Uterine smooth muscle cell (primary cell): ENCODE measurements around the gene TTC12. TPM values are rescaled to one million over a fixed set of nuclear protein-coding genes. Genes with fewer than 3 reads are reported as not detected.

Experiments
- total RNA-seq: library from RNA; depleted of rRNA; stranded (reverse); fragments of >200 nt; gene quantifications from 2 replicates; pipeline ENCODE4 v1.2.3, GENCODE V29; 2014

TTC12 gene, protein sequence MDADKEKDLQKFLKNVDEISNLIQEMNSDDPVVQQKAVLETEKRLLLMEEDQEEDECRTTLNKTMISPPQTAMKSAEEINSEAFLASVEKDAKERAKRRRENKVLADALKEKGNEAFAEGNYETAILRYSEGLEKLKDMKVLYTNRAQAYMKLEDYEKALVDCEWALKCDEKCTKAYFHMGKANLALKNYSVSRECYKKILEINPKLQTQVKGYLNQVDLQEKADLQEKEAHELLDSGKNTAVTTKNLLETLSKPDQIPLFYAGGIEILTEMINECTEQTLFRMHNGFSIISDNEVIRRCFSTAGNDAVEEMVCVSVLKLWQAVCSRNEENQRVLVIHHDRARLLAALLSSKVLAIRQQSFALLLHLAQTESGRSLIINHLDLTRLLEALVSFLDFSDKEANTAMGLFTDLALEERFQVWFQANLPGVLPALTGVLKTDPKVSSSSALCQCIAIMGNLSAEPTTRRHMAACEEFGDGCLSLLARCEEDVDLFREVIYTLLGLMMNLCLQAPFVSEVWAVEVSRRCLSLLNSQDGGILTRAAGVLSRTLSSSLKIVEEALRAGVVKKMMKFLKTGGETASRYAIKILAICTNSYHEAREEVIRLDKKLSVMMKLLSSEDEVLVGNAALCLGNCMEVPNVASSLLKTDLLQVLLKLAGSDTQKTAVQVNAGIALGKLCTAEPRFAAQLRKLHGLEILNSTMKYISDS
- 17.2 and 23.2 TPM in 2 replicates for total RNA-seq

GRCh38 chr11:113314389-113315301 is at the start of gene TTC12:
TTC12 (plus strand) TSS chr11:113314583; CDS start chr11:113316258, 1,675 bp downstream.

GRCh38 chr11:113387605-113388211 is 73.3 kb downstream of the TTC12 start, which contains the start of gene ANKK1:
ANKK1 (plus strand) TSS chr11:113387779; CDS start chr11:113387885, 106 bp downstream.

Other genes with a start within 250 kb of the TTC12 start
- gene ANKK1, start 73.2 kb downstream of the TTC12 start, total RNA-seq: under 0.01 and 0.11 TPM in 2 replicates
- not detected in 2 replicates for gene DRD2, start 160.8 kb downstream of the TTC12 start, total RNA-seq